Fibroblast of villous mesenchyme (primary cell): ENCODE data around the gene S100A16. TPM values are rescaled to one million over a fixed set of nuclear protein-coding genes. Genes with fewer than 3 reads are reported as not detected.
A peak's percentile ranks its signal among the peaks of the same experiment; 100 is the strongest.

Experiments
- DNase-seq: peaks from one replicate; pipeline ENCODE4 v3.0.0-alpha.2; 2010; ENCODE audit warnings: low read depth
- H3K4me3 ChIP-seq: 2 replicates; pipeline ENCODE4 v1.5.1; 2011; ENCODE audit warnings: low read depth, mild to moderate bottlenecking, low read length
- CTCF ChIP-seq: IDR thresholded peaks from 2 replicates; pipeline ENCODE4 v1.5.1; 2012; ENCODE audit warnings: low read depth, mild to moderate bottlenecking, low read length; ENCODE audit not compliant: insufficient read depth
- total RNA-seq: library from RNA; depleted of rRNA; stranded (reverse); fragments of >200 nt; gene quantifications from 2 replicates; pipeline ENCODE4 v1.2.3, GENCODE V29; 2012

S100A16 gene
- total RNA-seq, 1 donor = 206 TPM

GRCh38 chr1:153616917-153617311 is 4.0 kb upstream of the S100A16 start:
- TF ChIP-seq CTCF = no peak
- DNase-seq = no peak

GRCh38 chr1:153616144-153616916 is 3.4 kb upstream of the S100A16 start, which contains the start of gene S100A14:
Gene S100A14 (minus strand): TSS chr1:153616325. CDS start chr1:153615858, 467 bp downstream.
- TF ChIP-seq CTCF = no peak
- no peak within 1 kb of the TSS for H3K4me3 ChIP-seq
- DNase-seq = no peak

More at GRCh38 chr1:153616917-153617311, 4.0 kb upstream of the S100A16 start:
- H3K4me3 ChIP-seq = no peak overlapping the region

- H3K4me3 ChIP-seq = no peak overlapping the region
- no peak for DNase-seq
- TF ChIP-seq CTCF = no peak
These were observed 2.5 kb upstream of the S100A16 start for GRCh38 chr1:153615406-153615805.

- DNase-seq = no peak
These were observed 2.0 kb upstream of the S100A16 start for GRCh38 chr1:153614906-153615305.

GRCh38 chr1:153614189-153614900 is 1.4 kb upstream of the S100A16 start:
- no peak overlapping the region for H3K4me3 ChIP-seq
- no peak for DNase-seq
- peak; percentile 12 for TF ChIP-seq CTCF

More at GRCh38 chr1:153614906-153615305, 2.0 kb upstream of the S100A16 start:
- no peak overlapping the region for H3K4me3 ChIP-seq
- no peak for TF ChIP-seq CTCF

GRCh38 chr1:153613406-153613805 is 469 bp upstream of the S100A16 start:
- no peak for TF ChIP-seq CTCF
- H3K4me3 ChIP-seq = peak overlapping the region; percentile 62
- DNase-seq = no peak
